PFSK-1 (cell line): ENCODE data around the gene MAP4K2.

Experiments used
- POLR2AphosphoS5 ChIP-seq: IDR thresholded peaks from 2 replicates; pipeline ENCODE4 v1.6.1; 2012; ENCODE audit warnings: low read depth, mild to moderate bottlenecking, control low read depth, low read length, moderate library complexity
- SIN3A ChIP-seq: IDR thresholded peaks from 2 replicates; pipeline ENCODE4 v1.6.1; 2012; ENCODE audit warnings: mild to moderate bottlenecking, low read length, moderate library complexity, borderline replicate concordance; ENCODE audit not compliant: insufficient read depth

- TF ChIP-seq POLR2AphosphoS5 (no peak), SIN3A (no peak)
These were observed 13.4 kb downstream of the MAP4K2 start for GRCh38 chr11:64789331-64790204.
